Thyroid gland (tissue), 4 donors: ENCODE results near the gene CAMKK1. TPM values are rescaled to one million over a fixed set of nuclear protein-coding genes. Genes with fewer than 3 reads are reported as not detected.
A peak's percentile ranks its signal among the peaks of the same experiment; 100 is the strongest.

ENCODE experiments used
- DNase-seq, 2 donors: peaks; one replicate each; pipeline ENCODE4 v3.0.0-alpha.2; 2019
- H3K27ac ChIP-seq, 3 donors: fragments of 200-600 bp; sonication (generic); 1 replicate in 2 of 3; 2 replicates in 1 of 3; pipeline ENCODE4 v1.5.1; 2016 to 2019; ENCODE audit warnings: mild to moderate bottlenecking in 1 of 3, moderate library complexity in 1 of 3
- H3K27me3 ChIP-seq: fragments of 200-600 bp; sonication (generic); one replicate; pipeline ENCODE4 v1.5.1; 2019
- H3K36me3 ChIP-seq, 2 donors: fragments of 200-600 bp; sonication (generic); one replicate each; pipeline ENCODE4 v1.5.1; 2016 to 2019
- H3K4me1 ChIP-seq, 2 donors: fragments of 200-600 bp; sonication (generic); one replicate each; pipeline ENCODE4 v1.5.1; 2017 to 2019
- H3K4me3 ChIP-seq, 3 donors: fragments of 200-600 bp; sonication (generic); replicated peaks in 1 of 3; 1 replicate in 2 of 3; 2 replicates in 1 of 3; pipeline ENCODE4 v1.5.1; 2016; ENCODE audit warnings: mild to moderate bottlenecking in 1 of 3
- H3K9me3 ChIP-seq: fragments of 200-600 bp; sonication (generic); one replicate; pipeline ENCODE4 v1.5.1; 2017
- CTCF ChIP-seq, 6 experiments: fragments of 200-600 bp in 3 of 6; fragments of 450-650 bp in 3 of 6; sonication (generic) in 3 of 6; IDR thresholded peaks; one replicate each; pipeline ENCODE4 v1.5.1; 2016 to 2019; ENCODE audit warnings: antibody characterized with exemption in 6 of 6, mild to moderate bottlenecking in 2 of 6, inconsistent platforms in 1 of 6, moderate library complexity in 1 of 6
- POLR2A ChIP-seq, 2 donors: fragments of 450-650 bp; IDR thresholded peaks; one replicate each; pipeline ENCODE4 v1.6.1; 2017; ENCODE audit warnings: antibody characterized with exemption in 2 of 2, mild to moderate bottlenecking in 2 of 2, moderate library complexity in 1 of 2
- WGBS, 2 donors: methylation state at CpG; one replicate each; pipeline ENCODE4 v1.1.5; 2017; 5-methylcytosine and 5-hydroxymethylcytosine counted together
- intact Hi-C: fragments of 100-400 bp; cut with DNase I; formaldehyde crosslinking; loops from one replicate; pipeline ENCODE4 v1.15.1; 2023
- total RNA-seq, 4 donors: library from RNA; depleted of rRNA; stranded (reverse); fragments of >200 nt; gene quantifications; one replicate each; pipeline ENCODE4 v1.2.3, GENCODE V29; 2016

CAMKK1 gene
- total RNA-seq, 4 donors from 2014 or later = 5.9 to 10.1 (median 7.9) TPM

DNA sequence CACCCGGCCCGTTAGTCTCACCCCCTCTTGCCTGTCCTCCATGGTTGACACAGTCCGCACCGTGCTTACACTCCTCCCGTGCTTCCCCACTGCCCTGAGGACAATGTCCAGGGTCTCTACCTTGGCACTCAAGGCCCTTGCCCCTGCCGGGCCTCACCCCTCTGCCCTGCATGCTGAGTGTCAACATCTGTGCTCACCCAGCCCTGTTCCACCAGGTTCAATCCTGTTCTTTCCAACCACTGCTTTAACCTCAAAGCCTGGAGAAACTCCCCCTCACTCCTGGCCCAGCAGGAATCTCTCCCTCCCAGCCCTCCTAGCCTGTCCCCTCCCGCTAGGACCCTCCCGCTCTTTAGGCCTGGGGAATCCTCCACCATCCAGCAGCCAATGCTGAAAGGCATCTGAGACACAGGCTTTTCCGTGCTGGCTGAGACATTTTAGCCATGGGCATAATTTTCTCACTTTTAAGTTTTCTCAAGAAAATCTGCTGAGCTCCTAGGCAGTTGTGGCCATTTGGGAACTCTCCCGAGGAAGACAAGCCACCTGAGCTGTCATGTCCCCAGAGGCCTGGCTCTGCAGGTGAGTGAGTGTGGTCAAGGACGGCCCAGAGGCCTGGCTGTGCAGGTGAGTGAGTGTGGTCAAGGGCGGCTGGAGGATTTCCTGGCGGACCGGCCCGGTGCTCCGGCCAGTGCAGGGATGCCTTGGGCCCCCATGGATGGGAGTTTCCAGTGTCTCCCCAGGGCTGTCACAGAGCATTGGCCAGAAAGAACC, 34.2 kb upstream of the CAMKK1 start:
- DNase-seq = peak; percentile 61 to 65
- H3K4me1 ChIP-seq = peaks cover 0 to 11% of the 10 kb centered on the region in 2 donors
- H3K27me3 ChIP-seq = no peaks in the 10 kb centered on the region
- no peak overlapping the region for H3K27ac ChIP-seq
- no peaks in the 10 kb centered on the region for H3K9me3 ChIP-seq
- no peak overlapping the region for H3K4me3 ChIP-seq
- 68 to 71% methylated on average over 16 of the region's 16 CpGs for WGBS, 2 donors
- intact Hi-C loops = no loop called here
- TF ChIP-seq POLR2A (IDR thresholded peaks at IDR 0.05) (no peak), CTCF (IDR thresholded peaks at IDR 0.05) (no peak)
- no peaks in the 10 kb centered on the region for H3K36me3 ChIP-seq

- Histone ChIP-seq H3K36me3 (no peaks in the 10 kb centered on the region), H3K27ac (no peak overlapping the region), H3K4me1 (peaks cover 0 to 11% of the 10 kb centered on the region in 2 donors), H3K27me3 (no peaks in the 10 kb centered on the region), H3K4me3 (no peak overlapping the region), H3K9me3 (no peaks in the 10 kb centered on the region)
- DNase-seq = no peak
- TF ChIP-seq CTCF (IDR thresholded peaks at IDR 0.05) (no peak), POLR2A (IDR thresholded peaks at IDR 0.05) (no peak)
- 94 to 98% methylated on average over 10 to 12 of the region's 17 CpGs for WGBS, 2 donors
- intact Hi-C loops = no loop called here
Observed at GRCh38 chr17:3925684-3926485, 33.0 kb upstream of the CAMKK1 start.

GRCh38 chr17:3924512-3925350, 31.9 kb upstream of the CAMKK1 start:
- intact Hi-C loops = no loop called here

DNA sequence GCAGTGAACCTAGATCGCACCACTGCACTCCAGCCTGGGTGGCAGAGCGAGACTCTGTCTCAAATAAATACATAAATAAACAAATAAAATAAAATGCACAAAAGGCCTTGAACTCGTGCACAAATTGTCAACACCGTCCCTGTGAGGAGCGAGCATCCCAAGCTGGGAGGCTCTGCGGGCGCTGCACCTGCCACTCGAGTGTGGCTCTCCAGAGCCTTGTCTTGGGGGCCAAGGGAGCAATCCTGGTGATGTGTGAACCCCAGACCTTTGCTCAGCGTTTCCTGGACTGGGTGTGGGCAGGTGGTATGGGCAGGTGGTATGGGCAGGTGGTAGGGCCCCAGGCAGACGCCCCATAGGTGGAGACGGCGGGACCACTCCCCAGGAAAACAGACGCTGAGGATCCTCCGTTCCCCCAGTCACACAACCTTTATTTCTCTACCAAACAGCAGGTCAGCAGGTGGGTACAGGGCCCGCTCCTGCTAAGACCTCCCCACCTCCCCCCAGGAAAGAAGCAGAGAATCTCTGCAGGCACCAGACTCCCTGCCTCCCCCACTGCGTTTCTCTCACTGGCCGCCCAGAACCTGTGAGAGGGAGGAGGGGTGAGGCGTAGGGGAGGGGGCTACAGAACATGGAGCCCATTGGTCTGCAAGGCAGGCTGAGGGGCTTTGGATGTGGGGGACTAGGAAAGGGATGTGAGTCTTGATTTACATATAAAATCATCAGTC, 30.8 kb upstream of the CAMKK1 start:
- Histone ChIP-seq H3K27me3 (no peaks in the 10 kb centered on the region), H3K4me1 (peaks cover 0 to 11% of the 10 kb centered on the region in 2 donors), H3K4me3 (no peak overlapping the region), H3K36me3 (no peaks in the 10 kb centered on the region), H3K27ac (no peak overlapping the region), H3K9me3 (no peaks in the 10 kb centered on the region)
- WGBS, 2 donors = 89% methylated on average over 15 to 16 of the region's 18 CpGs
- intact Hi-C loops = no loop called here
- no peak for DNase-seq
- TF ChIP-seq CTCF (IDR thresholded peaks at IDR 0.05) = no peak
- no peak for TF ChIP-seq POLR2A (IDR thresholded peaks at IDR 0.05)

More at GRCh38 chr17:3924512-3925350, 31.9 kb upstream of the CAMKK1 start:
- peaks cover 0 to 11% of the 10 kb centered on the region in 2 donors for H3K4me1 ChIP-seq
- no peaks in the 10 kb centered on the region for H3K27me3 ChIP-seq
- no peak overlapping the region for H3K27ac ChIP-seq
- no peak overlapping the region for H3K4me3 ChIP-seq
- H3K36me3 ChIP-seq = no peaks in the 10 kb centered on the region
- no peak for TF ChIP-seq CTCF (IDR thresholded peaks at IDR 0.05)
- no peak for TF ChIP-seq POLR2A (IDR thresholded peaks at IDR 0.05)
- 90 to 92% methylated on average over 15 to 19 of the region's 40 CpGs for WGBS, 2 donors
- no peaks in the 10 kb centered on the region for H3K9me3 ChIP-seq
- DNase-seq = no peak
